ENCODE results near the gene SMIM24. TPM values are rescaled to one million over a fixed set of nuclear protein-coding genes. Genes with fewer than 3 reads are reported as not detected.

The SMIM24 gene
- total RNA-seq, 2 donors from 2014 or later = not detected

DNA sequence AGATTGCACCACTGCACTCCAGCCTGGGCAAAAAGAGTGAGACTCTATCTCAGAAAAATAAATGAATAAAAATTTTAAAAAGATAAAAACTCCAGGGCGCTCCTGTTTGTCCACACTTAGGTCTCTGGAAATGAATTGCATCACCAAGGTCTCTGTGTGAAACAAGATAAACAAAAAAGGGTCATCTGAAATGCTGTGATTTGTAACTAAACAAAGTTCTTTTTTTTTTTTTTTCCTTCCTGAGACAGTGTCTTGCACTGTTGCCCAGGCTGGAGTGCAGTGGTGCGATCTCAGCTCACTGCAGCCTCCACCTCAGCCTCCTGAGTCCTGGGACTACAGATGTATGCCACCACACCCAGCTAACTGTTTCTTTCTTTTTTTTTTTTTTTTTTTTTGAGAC lies 37.3 kb upstream of the SMIM24 start:
- peaks cover 5% of the 10 kb centered on the region for H3K4me1 Mint-ChIP-seq
- no peaks in the 10 kb centered on the region for H3K27me3 Mint-ChIP-seq (ENCODE audit: insufficient read depth)
- H3K4me3 Mint-ChIP-seq = no peak overlapping the region
- no peaks in the 10 kb centered on the region for H3K9me3 ChIP-seq (ENCODE audit: control insufficient read depth, low read length)
- TF ChIP-seq, protein P1, sequence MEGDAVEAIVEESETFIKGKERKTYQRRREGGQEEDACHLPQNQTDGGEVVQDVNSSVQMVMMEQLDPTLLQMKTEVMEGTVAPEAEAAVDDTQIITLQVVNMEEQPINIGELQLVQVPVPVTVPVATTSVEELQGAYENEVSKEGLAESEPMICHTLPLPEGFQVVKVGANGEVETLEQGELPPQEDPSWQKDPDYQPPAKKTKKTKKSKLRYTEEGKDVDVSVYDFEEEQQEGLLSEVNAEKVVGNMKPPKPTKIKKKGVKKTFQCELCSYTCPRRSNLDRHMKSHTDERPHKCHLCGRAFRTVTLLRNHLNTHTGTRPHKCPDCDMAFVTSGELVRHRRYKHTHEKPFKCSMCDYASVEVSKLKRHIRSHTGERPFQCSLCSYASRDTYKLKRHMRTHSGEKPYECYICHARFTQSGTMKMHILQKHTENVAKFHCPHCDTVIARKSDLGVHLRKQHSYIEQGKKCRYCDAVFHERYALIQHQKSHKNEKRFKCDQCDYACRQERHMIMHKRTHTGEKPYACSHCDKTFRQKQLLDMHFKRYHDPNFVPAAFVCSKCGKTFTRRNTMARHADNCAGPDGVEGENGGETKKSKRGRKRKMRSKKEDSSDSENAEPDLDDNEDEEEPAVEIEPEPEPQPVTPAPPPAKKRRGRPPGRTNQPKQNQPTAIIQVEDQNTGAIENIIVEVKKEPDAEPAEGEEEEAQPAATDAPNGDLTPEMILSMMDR (conservative IDR thresholded peaks at IDR 0.05) = no peak
- H3K9ac ChIP-seq (ENCODE audit: extremely low read depth, low read length, poor library complexity, severe bottlenecking) = no peak overlapping the region
- DNase-seq = no peak
- H3K27me3 ChIP-seq (ENCODE audit: control insufficient read depth, insufficient read depth, low read length, poor library complexity, severe bottlenecking) = no peaks in the 10 kb centered on the region
- peaks cover 20% of the 10 kb centered on the region for H3K36me3 ChIP-seq (ENCODE audit: control insufficient read depth, insufficient read depth, low read length)
- no peaks in the 10 kb centered on the region for H3K4me1 ChIP-seq (ENCODE audit: control insufficient read depth, insufficient read depth, low read length)
- no peak overlapping the region for H3K4me3 ChIP-seq (ENCODE audit: low read length)
- H3K27ac Mint-ChIP-seq = no peak overlapping the region
- no peak overlapping the region for H3K27ac ChIP-seq (ENCODE audit: low read depth, low read length)
- WGBS, 2 experiments (ENCODE audit: insufficient coverage in 1 of 2, insufficient read length in 1 of 2) = 93% methylated on average over 2 of the region's 2 CpGs; no CpG with 5 or more reads in 1 of the 2 experiments
- no peaks in the 10 kb centered on the region for H3K9me3 Mint-ChIP-seq
- H3K36me3 Mint-ChIP-seq (ENCODE audit: low read depth) = peaks cover 14% of the 10 kb centered on the region

DNA sequence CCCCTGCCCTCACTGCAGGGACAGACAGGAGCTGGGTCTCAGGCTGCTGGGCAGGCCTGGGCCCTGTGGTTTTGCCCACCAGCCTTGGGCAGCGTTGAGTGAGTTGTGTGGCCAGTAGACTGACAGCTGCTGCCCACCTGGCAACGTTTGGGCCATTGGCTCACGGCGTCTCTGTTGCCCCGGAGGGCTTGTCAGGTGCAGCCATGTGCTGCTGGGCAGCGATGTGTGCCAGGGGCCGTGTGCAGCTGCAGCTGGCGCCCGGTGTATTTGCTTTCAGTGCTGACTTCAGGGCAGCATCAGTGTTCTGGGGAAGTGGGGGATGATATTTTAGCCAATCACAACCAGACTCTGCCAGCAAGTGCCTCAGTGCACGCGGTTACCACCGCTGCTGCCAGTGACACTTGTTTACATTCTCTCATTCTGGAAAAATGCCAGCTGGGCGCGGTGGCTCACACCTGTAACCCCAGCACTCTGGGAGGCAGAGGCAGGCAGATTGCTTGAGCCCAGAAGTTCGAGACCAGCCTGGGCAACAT lies 36.4 kb upstream of the SMIM24 start:
- H3K36me3 ChIP-seq (ENCODE audit: control insufficient read depth, insufficient read depth, low read length) = peaks cover 20% of the 10 kb centered on the region
- DNase-seq = no peak
- no peak overlapping the region for H3K27ac ChIP-seq (ENCODE audit: low read depth, low read length)
- WGBS, 2 experiments (ENCODE audit: insufficient coverage in 1 of 2, insufficient read length in 1 of 2) = 91 to 94% methylated on average over 8 to 15 of the region's 15 CpGs
- no peaks in the 10 kb centered on the region for H3K27me3 ChIP-seq (ENCODE audit: control insufficient read depth, insufficient read depth, low read length, poor library complexity, severe bottlenecking)
- no peak overlapping the region for H3K4me3 Mint-ChIP-seq
- no peak overlapping the region for H3K4me3 ChIP-seq (ENCODE audit: low read length)
- H3K27me3 Mint-ChIP-seq (ENCODE audit: insufficient read depth) = no peaks in the 10 kb centered on the region
- no peak overlapping the region for H3K9ac ChIP-seq (ENCODE audit: extremely low read depth, low read length, poor library complexity, severe bottlenecking)
- TF ChIP-seq, protein P1 (conservative IDR thresholded peaks at IDR 0.05) = no peak
- no peaks in the 10 kb centered on the region for H3K4me1 ChIP-seq (ENCODE audit: control insufficient read depth, insufficient read depth, low read length)
- H3K9me3 ChIP-seq (ENCODE audit: control insufficient read depth, low read length) = no peaks in the 10 kb centered on the region
- H3K36me3 Mint-ChIP-seq (ENCODE audit: low read depth) = peaks cover 7% of the 10 kb centered on the region
- H3K27ac Mint-ChIP-seq = no peak overlapping the region
- H3K4me1 Mint-ChIP-seq = peaks cover 5% of the 10 kb centered on the region
- no peaks in the 10 kb centered on the region for H3K9me3 Mint-ChIP-seq

DNA sequence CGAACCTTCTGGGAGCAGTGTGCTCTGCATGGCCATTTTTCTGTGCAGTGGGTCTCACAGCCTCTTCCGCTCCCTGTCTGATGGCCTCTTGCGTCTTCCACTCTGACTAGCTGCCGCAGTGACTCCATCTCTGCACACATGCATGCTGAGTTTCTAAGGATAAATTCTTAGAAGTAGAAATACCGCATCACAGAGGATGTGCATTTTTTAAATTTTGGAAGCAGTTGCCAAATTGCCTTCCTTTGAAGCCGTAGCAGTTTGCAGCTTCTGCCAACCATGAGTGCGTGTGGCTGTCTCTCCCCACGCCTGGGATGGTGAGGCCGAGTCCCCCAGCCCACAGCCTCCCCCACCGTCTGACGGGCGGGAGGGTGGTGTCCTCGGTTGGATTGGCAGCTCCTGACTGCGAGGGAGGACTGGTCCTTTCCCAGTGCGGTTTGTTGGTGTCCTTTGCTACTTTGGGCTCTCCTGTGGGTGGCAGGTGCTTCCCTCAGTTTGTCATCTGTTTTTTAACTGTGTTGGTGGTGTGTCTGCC lies 35.6 kb upstream of the SMIM24 start:
- no peak overlapping the region for H3K27ac ChIP-seq (ENCODE audit: low read depth, low read length)

More for the DNA sequence above, 35.6 kb upstream of the SMIM24 start:
- 92% methylated on average over 15 of the region's 15 CpGs for WGBS, 2 experiments (ENCODE audit: insufficient coverage in 1 of 2, insufficient read length in 1 of 2)
- Mint-ChIP-seq H3K36me3 (ENCODE audit: low read depth) (peaks cover 4% of the 10 kb centered on the region), H3K9me3 (no peaks in the 10 kb centered on the region), H3K27me3 (ENCODE audit: insufficient read depth) (no peaks in the 10 kb centered on the region), H3K27ac (peak overlapping the region; percentile 30), H3K4me1 (peaks cover 5% of the 10 kb centered on the region), H3K4me3 (no peak overlapping the region)
- Histone ChIP-seq H3K36me3 (ENCODE audit: control insufficient read depth, insufficient read depth, low read length) (peaks cover 14% of the 10 kb centered on the region), H3K9ac (ENCODE audit: extremely low read depth, low read length, poor library complexity, severe bottlenecking) (no peak overlapping the region), H3K9me3 (ENCODE audit: control insufficient read depth, low read length) (no peaks in the 10 kb centered on the region), H3K27me3 (ENCODE audit: control insufficient read depth, insufficient read depth, low read length, poor library complexity, severe bottlenecking) (no peaks in the 10 kb centered on the region), H3K4me3 (ENCODE audit: low read length) (no peak overlapping the region), H3K4me1 (ENCODE audit: control insufficient read depth, insufficient read depth, low read length) (no peaks in the 10 kb centered on the region)
- DNase-seq = no peak
- TF ChIP-seq, protein P1 (conservative IDR thresholded peaks at IDR 0.05) = no peak
